Measurements from ENCODE around the gene B3GNT7.

GRCh38 chr2:231411237-231411636 lies 15.7 kb downstream of the B3GNT7 start:
- no peak for TF ChIP-seq POLR2AphosphoS5 (IDR thresholded peaks at IDR 0.05)
- TF ChIP-seq CTCF (IDR thresholded peaks at IDR 0.05), result no peak
- TF ChIP-seq EP300 (IDR thresholded peaks at IDR 0.05), result no peak
